B cell (primary cell): ENCODE results near the gene NUP62. TPM values are rescaled to one million over a fixed set of nuclear protein-coding genes. Genes with fewer than 3 reads are reported as not detected.

ENCODE experiments used
- ATAC-seq: fragments of 200-7000 bp; cut with Tn5 transposase; one replicate; pipeline ENCODE4 v1.10.0; 2021; ENCODE audit warnings: low read depth, mild to moderate bottlenecking, moderate number of reproducible peaks, moderate library complexity
- CTCF ChIA-PET: fragments of 350-600 bp; sonication (Branson Sonifier 250); formaldehyde crosslinking; loops from one replicate; lab custom pipeline; 2021; ENCODE audit warnings: antibody characterized with exemption, inconsistent platforms; lab: Charles Lee
- POLR2A ChIA-PET: fragments of 350-600 bp; sonication (Branson Sonifier 250); formaldehyde crosslinking; loops from one replicate; lab custom pipeline; 2021; ENCODE audit warnings: antibody characterized with exemption; lab: Charles Lee
- DNase-seq: peaks from one replicate; pipeline ENCODE4 v3.0.0; 2013
- H2AFZ ChIP-seq: 2 replicates; pipeline ENCODE4 v1.6.1; 2012; ENCODE audit warnings: mild to moderate bottlenecking, low read depth, low read length; ENCODE audit not compliant: insufficient read depth, poor library complexity, severe bottlenecking
- H3K27ac ChIP-seq, 2 donors: 1 replicate in 1 of 2; 2 replicates in 1 of 2; pipeline ENCODE4 v1.5.1; 2012 to 2013; ENCODE audit warnings: low read length in 2 of 2, mild to moderate bottlenecking in 2 of 2, moderate library complexity in 1 of 2
- H3K27me3 ChIP-seq, 4 experiments: fragments of 200-600 bp in 1 of 4; sonication (generic) in 1 of 4; replicated peaks in 1 of 4; 1 replicate in 2 of 4; 2 replicates in 2 of 4; pipeline versions ENCODE4 v1.6.1 to v1.7.0; 2013 to 2016; ENCODE audit warnings: low read length in 3 of 4, mild to moderate bottlenecking in 2 of 4, mixed read lengths in 1 of 4, moderate library complexity in 1 of 4; ENCODE audit not compliant: insufficient read depth in 4 of 4, control insufficient read depth in 3 of 4; ENCODE audit errors: control extremely low read depth in 1 of 4
- H3K36me3 ChIP-seq, 2 experiments: replicated peaks in 1 of 2; 1 replicate in 1 of 2; 2 replicates in 1 of 2; pipeline versions ENCODE4 v1.6.1 to v1.7.1; 2013; ENCODE audit warnings: low read length in 1 of 2; ENCODE audit not compliant: insufficient read depth in 2 of 2, control insufficient read depth in 1 of 2; ENCODE audit errors: control extremely low read depth in 1 of 2, extremely low read depth in 1 of 2
- H3K4me1 ChIP-seq, 2 donors: fragments of 200-600 bp in 1 of 2; sonication (generic) in 1 of 2; 1 replicate in 1 of 2; 2 replicates in 1 of 2; pipeline versions ENCODE4 v1.5.1 to v1.6.1; 2013 to 2017; ENCODE audit warnings: low read length in 2 of 2; ENCODE audit not compliant: control insufficient read depth in 2 of 2, insufficient read depth in 2 of 2
- H3K4me2 ChIP-seq: replicated peaks from 2 replicates; pipeline ENCODE3; 2012; ENCODE audit warnings: mild to moderate bottlenecking, low read depth, low read length; ENCODE audit not compliant: poor library complexity, severe bottlenecking
- H3K4me3 ChIP-seq, 5 experiments: fragments of 200-600 bp in 1 of 5; sonication (generic) in 1 of 5; 1 replicate in 3 of 5; 2 replicates in 2 of 5; pipeline versions ENCODE4 v1.5.1 to v1.7.0; 2011 to 2016; ENCODE audit warnings: low read length in 4 of 5, mild to moderate bottlenecking in 4 of 5, low read depth in 2 of 5, control low read depth in 1 of 5, moderate library complexity in 1 of 5; ENCODE audit not compliant: insufficient read depth in 1 of 5; ENCODE audit errors: control extremely low read depth in 1 of 5, extremely low read depth in 1 of 5
- H3K79me2 ChIP-seq: fragments of 200-600 bp; sonication (generic); one replicate; pipeline ENCODE4 v1.6.0; 2016; ENCODE audit warnings: low read length; ENCODE audit not compliant: control insufficient read depth, insufficient read depth
- H3K9ac ChIP-seq: fragments of 200-600 bp; sonication (generic); 2 replicates; pipeline ENCODE4 v1.6.1; 2017; ENCODE audit warnings: mild to moderate bottlenecking, low read length, moderate library complexity
- H3K9me3 ChIP-seq, 3 donors: one replicate each; pipeline versions ENCODE4 v1.6.1 to v1.7.1; 2013; ENCODE audit warnings: low read length in 2 of 3; ENCODE audit not compliant: control insufficient read depth in 2 of 3, insufficient read depth in 1 of 3; ENCODE audit errors: control extremely low read depth in 1 of 3
- H4K20me1 ChIP-seq: 2 replicates; pipeline ENCODE4 v1.6.0; 2012; ENCODE audit warnings: mild to moderate bottlenecking, low read length; ENCODE audit not compliant: insufficient read depth, control insufficient read depth, poor library complexity, severe bottlenecking
- H3K27ac Mint-ChIP-seq: one replicate; pipeline ENCODE4 v1.8.0; 2021; ENCODE audit warnings: mixed read lengths
- H3K27me3 Mint-ChIP-seq: one replicate; pipeline ENCODE4 v1.8.0; 2021; ENCODE audit warnings: mixed read lengths
- H3K4me1 Mint-ChIP-seq: one replicate; pipeline ENCODE4 v1.8.0; 2021; ENCODE audit warnings: mixed read lengths
- H3K4me3 Mint-ChIP-seq: one replicate; pipeline ENCODE4 v1.8.0; 2021; ENCODE audit warnings: mixed read lengths
- H3K9me3 Mint-ChIP-seq: one replicate; pipeline ENCODE4 v1.8.0; 2022; ENCODE audit warnings: mixed read lengths; ENCODE audit not compliant: insufficient read depth
- EZH2 ChIP-seq: IDR thresholded peaks from 2 replicates; pipeline ENCODE4 v1.6.1; 2012; ENCODE audit warnings: borderline replicate concordance, low read depth, mild to moderate bottlenecking, moderate library complexity, low read length; ENCODE audit not compliant: insufficient read depth, poor library complexity, severe bottlenecking
- WGBS: methylation state at CpG from one replicate; pipeline ENCODE4 v1.1.5; 2013; ENCODE audit warnings: missing lambda C conversion rate; ENCODE audit not compliant: insufficient coverage; 5-methylcytosine and 5-hydroxymethylcytosine counted together
- intact Hi-C: fragments of 100-400 bp; cut with micrococcal nuclease; formaldehyde crosslinking; loops from one replicate; pipeline ENCODE4 v1.10.0; 2022
- polyA plus RNA-seq: library from polyadenylated mRNA; depleted of rRNA; stranded (reverse); fragments of >200 nt; gene quantifications from 2 replicates; pipeline ENCODE4 v1.2.3, GENCODE V29; 2012
- total RNA-seq, 2 donors: library from RNA; stranded (reverse); fragments of 120-200 nt in 1 of 2; gene quantifications; 1 replicate in 1 of 2; 2 replicates in 1 of 2; pipeline versions ENCODE4 v1.2.3 to v1.2.4, GENCODE V29; 2013 to 2022
- TF ChIP-seq, protein P1 (sequence below): fragments of 200-600 bp; IDR thresholded peaks from one replicate; pipeline ENCODE4 v1.8.0; 2022; ENCODE audit warnings: antibody characterized with exemption, mild to moderate bottlenecking

Gene NUP62
- total and polyA plus RNA-seq, 2 donors (not counting 1 experiment from before 2014, with no cell fraction given) = 25.2 to 75.7 TPM

DNA sequence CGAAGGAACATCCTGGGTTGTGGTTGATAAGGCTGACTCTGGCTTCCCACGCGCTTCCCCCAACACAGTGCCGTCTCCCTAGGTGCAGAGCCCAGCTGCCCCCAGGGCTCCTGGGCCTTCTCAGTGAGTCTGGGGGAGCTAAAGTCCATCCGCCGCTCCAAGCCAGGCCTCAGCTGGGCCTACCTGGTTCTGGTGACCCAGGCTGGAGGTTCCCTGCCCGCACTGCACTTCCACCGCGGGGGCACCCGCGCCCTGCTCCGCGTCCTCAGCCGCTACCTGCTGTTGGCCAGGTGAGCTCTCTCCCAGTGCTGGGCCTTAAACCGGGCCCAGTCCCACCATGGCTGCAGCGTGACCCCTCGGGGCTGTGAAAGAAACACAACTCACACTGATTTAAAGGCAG is 48.1 kb downstream of the NUP62 start:
- peaks cover 7 to 12% of the 10 kb centered on the region in 2 donors for H3K4me1 ChIP-seq
- Mint-ChIP-seq H3K4me3 (no peak overlapping the region), H3K4me1 (peaks cover 11% of the 10 kb centered on the region), H3K27ac (no peak overlapping the region), H3K9me3 (no peaks in the 10 kb centered on the region), H3K27me3 (no peaks in the 10 kb centered on the region)
- H3K4me3 ChIP-seq = no peak overlapping the region
- 98% methylated on average over 14 of the region's 17 CpGs for WGBS
- H3K9ac ChIP-seq = no peak overlapping the region
- no peak for TF ChIP-seq EZH2
- TF ChIP-seq, protein P1, sequence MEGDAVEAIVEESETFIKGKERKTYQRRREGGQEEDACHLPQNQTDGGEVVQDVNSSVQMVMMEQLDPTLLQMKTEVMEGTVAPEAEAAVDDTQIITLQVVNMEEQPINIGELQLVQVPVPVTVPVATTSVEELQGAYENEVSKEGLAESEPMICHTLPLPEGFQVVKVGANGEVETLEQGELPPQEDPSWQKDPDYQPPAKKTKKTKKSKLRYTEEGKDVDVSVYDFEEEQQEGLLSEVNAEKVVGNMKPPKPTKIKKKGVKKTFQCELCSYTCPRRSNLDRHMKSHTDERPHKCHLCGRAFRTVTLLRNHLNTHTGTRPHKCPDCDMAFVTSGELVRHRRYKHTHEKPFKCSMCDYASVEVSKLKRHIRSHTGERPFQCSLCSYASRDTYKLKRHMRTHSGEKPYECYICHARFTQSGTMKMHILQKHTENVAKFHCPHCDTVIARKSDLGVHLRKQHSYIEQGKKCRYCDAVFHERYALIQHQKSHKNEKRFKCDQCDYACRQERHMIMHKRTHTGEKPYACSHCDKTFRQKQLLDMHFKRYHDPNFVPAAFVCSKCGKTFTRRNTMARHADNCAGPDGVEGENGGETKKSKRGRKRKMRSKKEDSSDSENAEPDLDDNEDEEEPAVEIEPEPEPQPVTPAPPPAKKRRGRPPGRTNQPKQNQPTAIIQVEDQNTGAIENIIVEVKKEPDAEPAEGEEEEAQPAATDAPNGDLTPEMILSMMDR = no peak
- peaks cover 0 to 62% of the 10 kb centered on the region in 2 experiments for H3K36me3 ChIP-seq
- ChIA-PET POLR2A (no interaction called here), CTCF (interaction anchor here (1.6 kb wide), 1 partner anchor 9 kb away, joined by 5 read pairs; no protein-coding TSS in a partner anchor)
- peaks cover 10% of the 10 kb centered on the region for H3K79me2 ChIP-seq
- peaks cover 47% of the 10 kb centered on the region for H4K20me1 ChIP-seq
- H2AFZ ChIP-seq = no peak overlapping the region
- H3K4me2 ChIP-seq = no peak overlapping the region
- H3K27ac ChIP-seq = no peak overlapping the region
- no peaks in the 10 kb centered on the region for H3K27me3 ChIP-seq
- no peaks in the 10 kb centered on the region for H3K9me3 ChIP-seq
- DNase-seq (no peak), ATAC-seq (no peak)
- intact Hi-C loops = no loop called here

DNA sequence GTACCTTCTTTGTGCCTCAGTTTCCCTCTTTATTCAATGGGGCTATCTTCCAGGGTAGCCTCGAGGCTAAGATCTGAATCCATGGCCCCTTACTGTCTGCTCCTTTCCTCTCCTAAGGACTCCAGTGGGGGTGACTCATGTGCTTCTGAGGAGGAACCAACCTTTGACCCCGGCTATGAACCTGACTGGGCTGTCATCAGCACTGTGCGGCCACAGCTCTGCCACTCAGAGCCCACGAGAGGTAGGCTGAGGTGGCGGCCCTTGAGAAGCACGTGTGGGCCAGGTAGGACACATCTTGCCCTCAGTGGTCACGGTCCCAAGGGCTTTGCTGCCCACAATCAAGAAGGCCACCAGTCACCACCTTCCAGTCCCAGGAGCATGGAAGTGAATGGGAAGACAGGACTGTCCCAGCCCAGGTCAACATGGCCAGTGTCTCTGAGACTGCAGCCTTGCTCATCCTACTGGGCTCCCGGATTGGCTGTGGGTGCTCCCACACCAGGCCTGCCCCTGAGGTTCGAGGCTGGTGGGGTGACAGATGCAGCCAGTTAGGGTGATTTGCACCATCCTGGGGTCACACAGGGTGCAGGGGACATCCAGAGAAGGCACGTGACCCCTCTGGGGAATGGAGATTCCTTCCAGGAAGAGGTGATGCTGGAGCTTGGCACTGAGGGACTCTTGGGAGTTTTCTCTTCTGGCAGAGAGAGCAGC is 49.0 kb downstream of the NUP62 start:
- H3K4me3 ChIP-seq = no peak overlapping the region
- H2AFZ ChIP-seq = no peak overlapping the region
- Mint-ChIP-seq H3K27ac (no peak overlapping the region), H3K9me3 (no peaks in the 10 kb centered on the region), H3K4me3 (no peak overlapping the region), H3K4me1 (peaks cover 19% of the 10 kb centered on the region), H3K27me3 (no peaks in the 10 kb centered on the region)
- no peak for ATAC-seq
- no peak overlapping the region for H3K27ac ChIP-seq
- no peaks in the 10 kb centered on the region for H3K27me3 ChIP-seq
- H3K9me3 ChIP-seq = no peaks in the 10 kb centered on the region
- WGBS = 96% methylated on average over 9 of the region's 10 CpGs
- no peak overlapping the region for H3K9ac ChIP-seq
- H3K4me2 ChIP-seq = no peak overlapping the region
- peaks cover 19% of the 10 kb centered on the region for H3K79me2 ChIP-seq
- DNase-seq = no peak
- intact Hi-C loops = no loop called here
- TF ChIP-seq EZH2 = no peak
- TF ChIP-seq, protein P1 = no peak
- peaks cover 47% of the 10 kb centered on the region for H4K20me1 ChIP-seq
- H3K36me3 ChIP-seq = peaks cover 0 to 62% of the 10 kb centered on the region in 2 experiments
- CTCF ChIA-PET = interaction anchor here (1.6 kb wide), 1 partner anchor 10 kb away, joined by 5 read pairs; no protein-coding TSS in a partner anchor
- POLR2A ChIA-PET = no interaction called here
- H3K4me1 ChIP-seq = peaks cover 12 to 20% of the 10 kb centered on the region in 2 donors
